Measurements from ENCODE around the gene NFKB1.

GRCh38 chr4:102469806-102470205, 31.4 kb upstream of the NFKB1 start:
- TF ChIP-seq CTCF (IDR thresholded peaks at IDR 0.05) (no peak), POLR2A (IDR thresholded peaks at IDR 0.05) (no peak)
